NCI-H1694 treated with DMSO at 0.1 percent for 48 hours (cell line): ENCODE data around the gene ADAMTS17.

Experiments used
- DNase-seq: peaks from one replicate; lab custom pipeline; 2025; lab: John Stamatoyannopoulos, UW

The ADAMTS17 gene

DNA sequence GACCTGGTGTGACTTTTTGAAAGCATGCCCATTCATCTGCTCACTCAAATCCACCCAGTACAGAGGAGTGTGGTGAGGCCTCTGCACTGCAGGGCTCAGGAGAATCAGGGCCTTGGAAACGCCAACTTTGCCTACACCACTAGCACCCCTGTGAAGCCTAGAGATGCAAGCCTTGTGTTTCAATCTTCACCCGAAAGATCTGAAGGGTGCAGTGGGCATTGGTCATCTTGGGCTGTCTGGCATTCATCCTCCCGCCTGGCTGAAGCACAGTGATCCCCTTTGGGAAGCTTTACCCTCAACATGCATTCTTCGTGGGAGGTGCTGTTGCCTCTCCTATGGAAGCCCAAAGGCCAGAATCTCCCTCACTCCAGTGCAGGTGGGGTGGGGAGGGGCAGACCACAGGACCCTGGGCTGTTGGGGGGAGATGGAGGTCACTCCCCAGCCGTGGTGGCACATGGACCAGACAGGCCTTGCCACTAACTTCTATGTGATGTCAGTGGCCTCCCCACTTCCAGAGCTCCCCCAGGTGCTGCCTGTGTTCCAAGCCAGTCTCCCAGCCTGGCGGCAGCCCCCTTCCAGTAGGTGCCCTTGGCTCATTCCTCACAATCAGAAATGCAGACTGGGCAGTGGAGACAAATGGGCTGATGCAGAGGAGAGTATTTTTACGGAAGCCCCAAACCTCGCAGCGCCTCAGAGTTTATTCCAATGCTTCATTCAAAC, 92.5 kb downstream of the ADAMTS17 start:
- DNase-seq: no peak

DNA sequence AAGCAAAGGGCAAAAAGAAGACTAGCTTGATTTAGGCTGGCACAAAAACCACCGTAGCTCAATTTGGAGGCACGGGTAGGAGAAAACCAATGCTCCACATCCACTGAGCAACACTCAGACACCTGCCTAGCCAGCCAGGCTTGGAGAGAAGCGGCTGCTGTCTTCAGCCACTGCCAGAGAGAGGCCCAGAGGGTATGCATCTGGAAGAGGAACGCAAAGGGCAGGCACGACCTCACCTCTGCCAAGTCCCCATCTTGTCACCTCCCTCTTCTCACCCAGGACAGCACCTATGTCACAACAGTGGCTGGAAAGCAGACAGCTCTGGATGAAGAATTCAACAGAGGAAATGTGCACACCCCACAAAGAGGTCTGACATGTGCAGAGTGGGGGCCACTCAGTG, 93.5 kb downstream of the ADAMTS17 start:
- DNase-seq: no peak

DNA sequence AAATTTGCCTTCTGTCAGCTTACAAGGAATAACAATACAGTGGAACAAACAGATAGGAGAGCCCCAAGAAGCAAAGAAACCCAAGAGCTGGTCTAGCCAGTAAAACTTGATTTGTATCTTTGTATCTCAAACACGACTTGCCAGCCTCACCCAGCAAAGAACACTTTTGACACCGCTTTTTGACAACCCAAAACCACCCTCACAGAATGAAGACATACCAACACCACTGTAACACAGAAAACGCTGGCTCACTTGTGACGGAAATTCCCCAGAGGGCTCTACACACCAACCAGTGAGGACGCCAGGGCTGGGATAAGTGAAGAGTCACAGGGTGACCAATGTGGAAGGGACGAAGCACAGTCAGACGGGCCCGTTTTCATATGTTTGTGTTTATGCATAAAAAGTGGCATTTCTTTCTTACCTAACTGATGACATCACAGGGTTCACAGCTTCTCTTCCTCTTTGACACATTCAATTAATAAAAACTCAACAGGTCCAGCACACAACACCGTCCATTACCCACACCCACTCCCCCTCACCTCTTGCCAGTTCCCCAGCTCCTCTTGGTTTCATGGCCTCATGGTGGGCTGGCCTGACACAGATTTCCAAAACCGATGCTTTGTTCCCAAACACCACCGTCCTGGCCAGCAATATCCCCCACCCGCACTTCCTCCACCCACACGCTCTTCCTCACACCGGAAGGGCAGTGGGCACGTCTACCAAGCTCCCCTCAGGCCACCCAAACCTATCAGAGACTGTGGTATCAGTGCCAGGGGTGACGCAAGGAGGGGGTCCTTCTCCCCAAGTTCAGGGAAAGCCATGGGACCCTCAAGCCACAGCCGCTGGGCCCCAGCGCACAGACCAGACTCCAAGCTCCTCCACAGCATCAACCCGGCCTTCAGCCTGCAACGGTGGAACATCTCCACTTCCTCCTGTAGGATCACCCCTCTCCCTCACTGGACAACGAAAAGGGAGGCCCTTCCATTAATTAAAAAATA, 94.2 kb downstream of the ADAMTS17 start:
- DNase-seq: no peak

DNA sequence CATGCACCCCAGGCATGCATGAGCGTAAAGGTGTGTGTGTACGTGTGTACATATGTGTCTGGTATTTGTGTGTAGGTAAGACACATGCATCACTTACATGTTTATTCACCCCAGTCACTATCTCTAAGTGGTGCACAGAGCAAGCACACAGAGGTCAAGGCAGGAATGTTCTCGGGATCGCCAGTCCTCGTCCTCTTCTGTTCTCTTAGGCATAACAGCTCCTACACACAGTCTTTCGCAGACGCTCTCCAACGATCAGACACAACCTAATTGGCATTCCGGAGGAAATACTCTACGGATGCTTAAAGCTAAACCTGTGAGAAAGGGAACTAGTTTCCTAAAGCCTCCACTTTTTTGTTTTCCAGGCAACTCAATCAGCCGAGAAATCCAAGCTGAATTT, 95.9 kb downstream of the ADAMTS17 start:
- no peak for DNase-seq

DNA sequence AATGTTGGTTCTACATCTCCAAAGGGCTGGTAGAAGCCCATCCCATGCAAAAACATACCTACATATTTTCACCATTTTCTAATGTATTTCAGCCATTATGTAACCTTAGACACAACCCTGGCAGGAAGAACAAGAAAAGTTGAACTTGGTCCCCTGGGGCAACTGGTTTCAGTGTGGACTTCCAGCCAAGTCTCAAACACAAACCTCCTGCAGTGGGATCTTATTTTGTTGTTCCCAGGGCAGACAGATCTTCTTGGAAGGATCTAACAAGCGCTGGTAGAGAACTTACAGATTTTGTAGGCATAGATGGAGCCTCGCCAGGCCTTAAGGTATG, 96.3 kb downstream of the ADAMTS17 start:
- no peak for DNase-seq

DNA sequence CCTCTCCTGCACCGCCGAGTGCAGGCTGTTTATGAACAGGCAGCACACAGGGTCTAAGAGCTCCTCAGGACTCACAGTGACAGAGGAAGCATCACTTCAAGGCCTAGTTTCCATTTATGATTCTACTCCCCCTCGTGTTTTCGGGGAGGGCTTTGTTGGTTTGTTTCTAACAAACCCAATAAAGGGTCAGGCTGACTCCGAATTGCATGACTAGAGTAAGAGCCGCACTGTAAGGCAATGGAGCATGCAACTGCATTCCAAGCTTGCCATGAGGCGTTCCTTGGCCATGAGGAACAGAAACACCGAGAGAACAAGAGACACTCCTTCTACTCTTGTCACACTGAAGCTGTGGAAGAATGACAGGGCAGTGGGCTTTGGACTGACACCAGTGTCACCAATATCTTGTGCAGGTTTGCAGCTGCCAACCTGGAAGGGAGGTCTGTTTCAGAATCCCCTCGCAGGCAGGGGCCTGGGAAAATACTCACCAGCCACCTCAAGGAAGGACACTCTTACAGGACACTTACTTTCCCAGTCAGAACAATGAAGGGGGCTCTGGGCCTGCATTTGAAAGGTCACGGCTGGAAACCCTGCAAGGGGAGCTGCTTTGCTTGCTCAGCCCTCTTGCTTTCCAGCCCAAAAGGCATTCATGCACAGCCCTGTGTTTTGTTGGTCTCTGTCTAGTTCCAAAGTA, 96.8 kb downstream of the ADAMTS17 start:
- no peak for DNase-seq

DNA sequence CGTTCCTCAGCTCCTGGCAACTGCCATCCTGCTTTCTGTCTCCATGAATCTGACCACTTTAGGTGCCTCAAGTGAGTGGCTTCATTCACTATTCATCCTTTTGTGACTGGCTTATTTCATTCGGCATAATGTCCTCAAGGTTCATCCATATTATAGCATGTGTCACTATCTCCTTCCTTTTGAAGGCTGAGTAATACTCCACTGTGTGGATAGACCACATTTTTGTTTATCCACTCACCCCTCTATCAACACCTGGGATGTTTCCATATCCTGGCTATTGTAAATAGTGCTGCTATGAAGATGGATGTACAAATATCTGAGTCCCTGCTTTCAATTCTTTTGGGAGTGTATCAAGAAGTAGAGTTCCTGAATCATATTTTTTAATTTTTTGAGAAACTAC, 98.8 kb downstream of the ADAMTS17 start:
- no peak for DNase-seq

DNA sequence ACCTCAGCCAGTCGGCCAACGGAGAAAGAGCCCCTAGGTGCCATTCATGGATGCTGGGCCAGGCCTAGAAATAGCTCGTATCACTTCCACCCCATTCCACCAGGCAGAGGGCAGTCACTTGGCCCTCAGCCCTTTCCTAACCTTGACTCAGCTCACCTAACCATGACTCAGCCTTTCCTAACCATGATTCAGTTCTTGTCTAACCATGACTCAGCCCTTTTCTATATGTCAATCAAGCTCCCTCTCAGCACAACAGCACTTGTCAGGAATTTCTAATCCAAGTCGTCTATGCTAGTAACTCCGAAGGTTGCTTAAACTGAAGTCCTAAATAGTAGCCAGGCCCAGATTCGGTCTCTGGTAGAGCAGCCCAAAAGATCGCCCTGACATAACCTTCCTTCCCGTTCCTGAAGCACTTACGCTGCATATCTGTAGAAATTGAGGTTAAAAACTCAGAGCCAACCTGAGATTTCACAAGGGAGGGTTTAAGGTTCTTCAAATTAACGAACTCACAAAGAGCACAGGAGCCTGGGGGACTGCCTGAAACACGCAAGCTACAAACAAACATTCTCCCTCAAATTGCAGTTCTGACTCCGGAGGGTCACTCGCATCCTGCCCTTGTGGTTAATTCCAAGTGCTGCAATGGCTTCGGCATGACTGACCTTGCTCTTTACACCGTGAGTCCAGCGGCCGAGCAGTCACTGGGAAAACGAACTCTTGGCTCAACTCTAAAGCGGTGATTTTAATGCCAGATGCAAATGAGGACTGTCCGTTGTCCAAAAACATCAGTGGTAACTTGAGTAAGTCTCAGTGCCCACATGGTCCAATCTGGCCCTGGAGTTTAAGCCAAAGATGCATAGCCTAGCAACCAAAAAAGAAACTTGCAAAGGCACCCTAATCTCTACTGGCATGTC, 99.9 kb downstream of the ADAMTS17 start:
- DNase-seq: no peak

DNA sequence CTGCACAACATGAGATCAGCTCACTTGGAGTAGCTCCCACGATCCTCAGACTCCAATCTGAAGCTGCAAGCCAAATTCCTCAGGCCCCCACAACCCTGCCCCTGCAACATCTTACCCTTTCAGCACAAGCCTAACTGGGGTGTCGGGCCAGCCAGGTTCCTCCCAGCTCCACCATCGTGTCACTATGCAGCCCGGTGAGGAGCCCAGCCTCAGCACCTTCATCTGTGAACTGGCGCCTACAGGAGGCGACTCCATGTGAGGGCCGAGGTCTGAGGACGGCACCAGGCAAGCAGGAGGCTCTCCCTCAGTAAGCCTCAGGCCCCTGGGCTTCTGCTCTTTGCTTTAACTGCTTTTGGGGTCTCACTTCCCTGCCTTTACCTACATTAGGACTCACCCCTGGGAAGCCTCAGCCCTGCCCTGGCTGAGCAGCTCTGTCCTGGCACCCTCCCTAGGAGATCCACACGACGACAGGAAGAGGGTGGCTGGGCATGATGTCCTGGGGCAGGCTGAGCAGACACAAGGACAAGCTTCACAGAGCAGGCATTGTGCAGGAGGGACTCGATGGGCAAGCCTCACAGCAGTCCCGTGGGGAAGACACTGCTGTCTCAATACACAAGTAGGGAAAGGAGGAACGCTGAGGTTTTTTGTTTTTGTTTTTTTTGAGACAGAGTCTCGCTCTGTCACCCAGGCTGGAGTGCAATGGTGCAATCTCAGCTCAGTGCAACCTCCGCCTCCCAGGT, 104.6 kb downstream of the ADAMTS17 start:
- no peak for DNase-seq

DNA sequence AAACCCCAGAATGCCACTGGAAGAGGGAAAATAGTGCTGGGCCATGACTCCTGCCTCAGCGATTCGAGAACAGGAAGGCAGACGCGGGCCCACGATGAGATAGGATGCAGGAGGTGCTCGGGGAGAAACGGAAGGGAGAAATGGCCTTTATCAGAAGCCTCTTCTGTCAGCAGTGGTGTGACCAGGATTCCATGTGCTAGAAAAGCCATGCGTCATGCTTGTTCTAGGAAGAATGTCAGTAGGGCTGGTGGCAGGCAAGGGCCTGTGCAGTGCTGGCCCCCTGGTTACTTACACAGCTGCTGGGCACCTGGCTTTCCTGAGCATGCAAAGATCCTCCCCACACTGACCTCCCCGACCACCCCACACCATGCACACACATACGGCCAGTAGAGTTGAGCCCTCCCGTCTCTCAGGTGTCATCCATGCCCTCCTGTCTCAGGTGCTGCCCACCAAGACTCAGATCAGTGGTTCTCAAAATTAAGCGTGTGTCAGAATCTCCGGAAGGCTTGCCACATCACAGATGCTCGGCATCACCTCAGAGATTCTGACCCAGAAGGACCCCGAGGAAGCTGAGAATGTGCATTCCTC, 106.7 kb downstream of the ADAMTS17 start:
- no peak for DNase-seq

DNA sequence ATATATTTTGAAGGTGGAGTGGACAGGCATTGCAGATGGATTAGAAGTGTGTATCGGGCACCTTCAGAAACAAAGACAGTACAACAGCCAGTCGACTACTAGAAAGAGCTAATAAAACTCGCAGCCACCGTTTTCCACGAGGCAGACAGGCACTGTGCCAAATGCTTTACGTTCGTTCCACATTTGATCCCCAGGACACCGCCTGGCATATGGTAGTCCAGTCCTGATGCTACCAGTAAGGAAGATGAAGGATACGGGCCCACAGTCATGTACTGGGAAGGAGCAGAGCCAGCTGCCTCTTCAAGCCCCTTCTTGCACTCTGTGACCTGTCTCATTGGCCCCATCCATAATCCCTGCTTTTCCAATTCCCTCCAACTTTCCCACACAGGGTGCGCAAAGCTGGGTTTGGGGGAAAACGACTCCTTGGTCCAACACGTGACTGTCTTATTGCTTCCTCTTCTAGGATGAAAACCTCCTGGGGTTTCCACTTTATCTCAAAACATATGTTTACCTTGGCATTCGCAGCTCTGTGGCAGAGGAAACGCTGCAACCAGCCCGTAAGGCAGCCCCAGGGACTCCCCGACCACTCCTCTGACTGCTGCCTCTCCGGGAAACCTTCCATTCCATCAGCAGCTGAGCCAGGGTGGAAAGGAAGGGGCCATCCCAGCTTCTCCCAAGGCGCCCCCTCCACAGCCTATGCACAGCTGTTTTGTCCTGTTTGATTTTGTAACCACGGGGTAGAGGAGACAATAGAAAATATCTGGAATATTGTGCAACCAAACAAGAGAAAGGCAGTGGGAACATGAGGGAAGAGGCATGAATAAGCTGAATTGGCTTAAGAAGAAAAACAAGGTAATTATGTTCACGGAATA, 107.4 kb downstream of the ADAMTS17 start:
- DNase-seq: no peak

DNA sequence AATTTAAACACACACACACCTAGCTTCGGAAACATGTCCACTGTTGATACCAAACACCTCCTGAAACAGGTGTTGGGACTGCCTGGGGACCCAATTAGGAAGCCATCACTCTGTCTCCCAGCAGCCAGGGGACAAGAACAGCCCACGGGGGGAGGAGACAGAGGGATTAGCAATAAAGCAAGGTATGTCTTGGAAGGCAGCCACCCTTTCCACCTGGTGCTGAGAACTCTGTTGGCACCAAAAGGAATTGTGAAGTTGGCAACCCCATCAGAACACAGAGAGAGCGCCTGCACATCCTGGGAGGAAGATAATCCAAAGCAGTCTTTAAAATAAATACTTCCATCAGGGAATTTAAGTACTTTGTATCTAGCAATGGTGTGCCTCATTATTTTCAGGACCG, 111.0 kb downstream of the ADAMTS17 start:
- no peak for DNase-seq

DNA sequence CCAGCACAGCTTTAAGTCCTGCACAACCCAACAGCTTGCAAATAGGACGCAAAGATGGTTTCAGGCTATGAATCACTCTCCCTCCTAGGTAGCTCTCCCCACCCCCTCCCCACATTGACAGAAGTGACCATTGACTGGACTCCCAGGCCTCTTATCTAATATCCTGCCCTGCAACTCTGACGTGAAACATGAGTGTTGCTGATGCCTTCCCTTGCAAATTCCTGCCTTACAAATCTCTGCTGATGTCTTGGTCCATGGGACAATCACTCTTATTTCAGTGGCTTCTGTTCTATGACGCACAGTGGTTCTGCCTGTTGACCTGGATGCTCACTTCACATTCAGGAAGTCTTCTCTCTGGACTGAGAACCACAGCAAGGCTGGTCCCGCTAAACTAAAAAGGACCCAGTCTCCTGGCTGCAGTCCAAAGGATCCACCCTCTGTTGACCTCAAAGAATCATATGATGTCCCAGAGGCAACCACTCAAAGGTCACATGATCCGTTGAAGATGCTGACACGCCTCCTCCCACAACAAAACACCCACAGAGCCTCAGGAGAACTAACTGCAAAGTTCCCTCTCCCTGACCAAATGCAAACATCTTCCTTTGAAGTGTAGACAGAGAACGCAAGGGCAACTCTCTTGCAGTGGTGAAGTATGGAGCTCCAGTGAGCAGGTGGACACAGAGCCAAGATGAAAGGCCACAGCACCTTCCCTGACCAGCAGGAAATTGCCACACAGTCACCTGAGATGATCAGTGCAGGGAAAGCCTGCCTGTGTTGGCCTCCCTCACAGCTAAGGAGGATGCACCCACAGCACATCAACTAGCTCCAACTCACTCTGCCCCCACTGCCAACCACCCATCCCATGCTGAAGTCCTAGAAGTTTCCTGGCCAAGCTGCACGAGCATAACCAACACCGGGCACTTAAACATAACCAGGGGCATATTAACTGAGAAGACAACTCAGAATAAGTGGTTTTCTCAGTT, 112.3 kb downstream of the ADAMTS17 start:
- DNase-seq: no peak

DNA sequence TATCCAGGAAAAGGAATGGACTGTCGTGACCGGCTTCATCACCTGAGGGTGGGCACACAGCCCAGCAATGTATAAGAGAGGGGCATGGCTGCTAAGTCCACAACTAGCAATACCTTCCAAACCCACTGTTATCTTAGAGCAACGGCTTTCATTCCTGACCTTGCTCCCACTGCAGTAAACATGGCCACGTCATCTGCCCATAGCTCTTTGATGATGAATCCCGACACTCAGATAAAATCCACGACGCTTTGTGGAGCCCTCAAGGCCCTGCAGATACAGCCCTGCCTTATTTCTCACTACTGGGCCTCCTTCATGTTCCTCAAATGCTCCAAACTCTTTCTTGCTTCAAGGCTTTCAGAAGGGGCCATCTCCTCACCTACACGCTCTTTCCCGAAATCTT, 114.0 kb downstream of the ADAMTS17 start:
- no peak for DNase-seq

DNA sequence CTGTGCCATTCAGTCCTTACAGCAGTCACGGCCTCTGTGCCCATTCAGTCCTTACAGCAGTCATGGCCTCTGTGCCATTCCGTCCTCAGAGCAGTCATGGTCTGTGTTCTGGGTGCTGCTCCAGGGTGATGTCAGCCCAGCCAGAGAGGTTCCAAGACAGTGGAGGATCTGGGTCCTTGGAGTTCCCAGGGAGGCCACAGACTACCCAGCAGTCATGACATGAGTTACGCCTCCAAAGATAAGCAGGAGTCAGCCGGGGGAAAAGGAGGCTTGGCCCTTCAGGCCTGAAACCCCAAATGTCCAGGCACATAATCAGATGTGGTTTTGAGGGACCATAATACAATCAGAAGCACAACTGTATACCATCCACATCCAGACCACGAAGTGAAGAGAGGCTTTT, 115.7 kb downstream of the ADAMTS17 start:
- DNase-seq: no peak

DNA sequence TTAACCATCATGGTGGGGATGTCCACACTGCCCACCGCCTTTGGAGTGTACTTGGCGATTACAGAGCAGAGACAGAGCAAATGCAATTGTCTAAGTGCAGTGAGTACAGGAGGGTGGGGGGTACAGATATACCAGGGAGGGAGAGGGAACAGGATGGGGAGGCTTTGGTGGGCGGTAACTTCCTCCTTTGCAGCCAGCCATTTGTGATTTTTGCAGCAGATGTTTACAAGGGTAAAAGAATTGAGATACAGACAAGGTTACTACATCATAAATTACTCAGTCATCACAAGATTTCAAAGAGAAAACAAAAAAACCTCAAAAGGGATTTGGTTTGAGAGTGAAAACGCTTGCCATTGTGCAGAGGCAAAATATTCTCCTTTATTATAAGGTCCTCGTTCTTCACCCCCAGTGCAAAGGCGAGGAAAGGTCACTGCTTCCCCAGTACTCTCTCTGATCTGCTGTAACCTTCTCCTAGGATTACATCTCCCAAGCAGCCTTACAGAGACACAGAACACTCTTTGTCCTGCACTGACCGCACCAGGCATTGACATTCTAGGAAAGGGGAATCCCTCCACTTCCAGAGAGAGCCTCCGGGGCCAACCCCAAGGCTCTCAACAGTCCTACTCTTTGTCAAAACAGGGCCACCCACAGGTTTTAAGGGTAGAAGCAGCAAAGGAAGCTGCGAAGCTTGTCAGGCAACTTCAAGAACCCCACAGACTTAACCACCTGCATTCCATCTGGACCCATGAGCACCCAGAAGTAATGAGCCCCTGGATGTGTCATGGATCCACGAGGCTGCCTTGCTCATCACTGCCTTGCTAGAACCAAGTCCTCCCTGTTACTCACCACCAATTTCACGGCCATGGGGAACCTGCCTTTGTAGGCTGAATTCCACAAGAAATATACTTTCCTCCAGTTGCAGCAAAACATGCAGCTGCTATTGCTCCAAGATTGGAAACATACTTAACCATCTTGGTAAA, 117.3 kb downstream of the ADAMTS17 start:
- no peak for DNase-seq

DNA sequence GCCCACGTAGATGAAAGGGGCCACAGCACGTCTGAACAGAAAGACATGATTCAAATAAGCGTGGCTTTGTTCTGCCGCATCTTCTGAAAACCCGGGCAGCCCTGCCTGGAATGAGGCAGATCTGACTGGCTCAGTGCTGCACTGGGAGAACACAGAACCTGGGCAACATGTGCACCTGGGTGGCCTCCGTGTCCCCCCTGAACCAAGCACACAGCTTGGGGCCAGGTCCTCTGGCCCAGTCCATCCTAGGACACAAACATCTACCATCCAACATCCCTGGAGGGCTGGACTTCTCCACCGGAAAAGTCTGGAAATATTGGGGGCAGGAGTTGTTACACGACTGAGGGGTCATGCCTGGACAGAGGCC, 119.4 kb downstream of the ADAMTS17 start:
- no peak for DNase-seq
